ENCODE measurements around the gene OBSCN.

OBSCN gene

DNA sequence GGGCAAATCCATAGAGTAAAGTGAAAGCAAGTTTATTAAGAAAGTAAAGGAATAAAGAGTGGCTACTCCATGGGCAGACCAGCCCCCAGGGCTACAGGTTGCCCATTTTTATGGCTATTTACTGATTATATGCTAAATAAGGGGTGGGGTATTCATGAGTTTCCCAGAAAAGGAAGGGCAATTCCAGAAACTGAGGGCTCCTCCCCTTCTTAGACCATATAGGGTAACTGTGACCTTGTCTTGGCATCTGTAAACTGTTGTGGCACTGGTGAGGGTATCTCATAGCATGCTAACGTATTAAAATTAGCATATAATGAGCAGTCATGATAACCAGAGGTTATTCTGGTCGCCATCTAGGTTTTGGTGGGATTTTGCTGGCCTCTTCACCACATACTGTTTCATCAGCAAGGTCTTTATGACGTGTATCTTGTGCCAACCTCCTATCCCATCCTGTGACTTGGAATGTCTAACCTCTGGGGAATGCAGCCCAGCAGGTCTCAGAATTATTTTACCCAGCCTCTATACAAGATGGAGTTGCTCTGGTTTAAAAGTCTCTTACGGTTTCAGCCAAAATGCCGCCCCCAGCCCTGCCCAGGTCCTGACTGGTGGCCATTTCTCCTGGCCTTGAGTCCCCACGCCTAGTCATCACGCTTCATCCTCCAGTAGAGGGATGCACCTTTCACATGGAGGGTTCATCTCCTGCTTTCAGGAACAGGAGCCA is 209.8 kb downstream of the OBSCN start:
- no peak for DNase-seq (ENCODE audit: low spot score)

- no peak for DNase-seq (ENCODE audit: low spot score)
These were observed 213.4 kb downstream of the OBSCN start for GRCh38 chr1:228420968-228421826.

DNA sequence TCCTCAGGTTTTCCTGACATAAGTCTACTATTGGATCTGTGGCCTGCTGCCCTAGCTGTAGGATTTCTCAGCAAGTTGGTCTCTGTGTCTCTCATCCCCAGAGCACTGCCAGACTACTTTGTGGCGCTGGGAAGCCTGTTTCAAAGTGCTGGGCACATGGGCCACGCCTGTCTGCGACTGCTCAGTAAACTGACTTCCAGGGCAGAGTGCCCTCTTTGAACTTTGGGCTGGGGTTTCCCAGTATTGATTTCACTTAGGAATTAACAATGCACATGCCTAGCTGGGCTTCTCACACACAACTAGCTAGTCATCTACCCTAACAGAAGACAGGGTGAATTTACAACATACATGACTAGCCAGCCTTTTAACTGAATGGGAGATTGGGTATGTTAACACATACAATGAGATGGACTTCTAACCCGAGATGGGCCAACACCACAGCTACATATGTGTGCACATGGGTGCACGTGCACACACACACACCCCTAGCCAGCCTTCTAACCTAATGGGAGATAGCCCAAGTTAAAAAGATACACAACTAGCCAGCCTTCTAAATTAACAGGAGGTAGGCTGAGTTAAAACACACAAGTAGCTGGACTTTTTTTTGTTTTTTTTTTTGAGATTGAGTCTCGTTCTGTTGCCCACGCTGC is 215.7 kb downstream of the OBSCN start:
- no peak for DNase-seq (ENCODE audit: low spot score)

- no peak for DNase-seq (ENCODE audit: low spot score)
These were observed 217.1 kb downstream of the OBSCN start for GRCh38 chr1:228424685-228425660.

- DNase-seq (ENCODE audit: low spot score), result no peak
These were observed 218.8 kb downstream of the OBSCN start for GRCh38 chr1:228426518-228427175.

- no peak for DNase-seq (ENCODE audit: low spot score)
These were observed 220.6 kb downstream of the OBSCN start for GRCh38 chr1:228428412-228428811.

All from iPS-NIHi11 (cell line).